H54 (cell line): ENCODE measurements around the gene WNT2.

Source experiments
- DNase-seq: peaks from one replicate; pipeline ENCODE4 v3.0.0; 2011; ENCODE audit warnings: low spot score, mixed read lengths; ENCODE audit not compliant: insufficient read length
- FAIRE-seq: peaks from 3 replicates; lab custom pipeline; 2011; peaks lifted over from hg19 to GRCh38; lab: Jason Lieb, UNC
- POLR2A ChIP-seq: IDR thresholded peaks from 2 replicates; pipeline ENCODE4 v1.6.1; 2011; ENCODE audit warnings: low read depth, mild to moderate bottlenecking, low read length

Gene WNT2

GRCh38 chr7:117322741-117323304, at the start of gene WNT2:
TSS of gene WNT2 (minus strand) at chr7:117323058. CDS start at chr7:117322989, 69 bp downstream.
- no peak for DNase-seq
- no peak for FAIRE-seq
- TF ChIP-seq POLR2A: no peak

- no peak for TF ChIP-seq POLR2A
- FAIRE-seq: no peak
- DNase-seq: no peak
These were observed 49.2 kb upstream of the WNT2 start for GRCh38 chr7:117372073-117372472.

DNA sequence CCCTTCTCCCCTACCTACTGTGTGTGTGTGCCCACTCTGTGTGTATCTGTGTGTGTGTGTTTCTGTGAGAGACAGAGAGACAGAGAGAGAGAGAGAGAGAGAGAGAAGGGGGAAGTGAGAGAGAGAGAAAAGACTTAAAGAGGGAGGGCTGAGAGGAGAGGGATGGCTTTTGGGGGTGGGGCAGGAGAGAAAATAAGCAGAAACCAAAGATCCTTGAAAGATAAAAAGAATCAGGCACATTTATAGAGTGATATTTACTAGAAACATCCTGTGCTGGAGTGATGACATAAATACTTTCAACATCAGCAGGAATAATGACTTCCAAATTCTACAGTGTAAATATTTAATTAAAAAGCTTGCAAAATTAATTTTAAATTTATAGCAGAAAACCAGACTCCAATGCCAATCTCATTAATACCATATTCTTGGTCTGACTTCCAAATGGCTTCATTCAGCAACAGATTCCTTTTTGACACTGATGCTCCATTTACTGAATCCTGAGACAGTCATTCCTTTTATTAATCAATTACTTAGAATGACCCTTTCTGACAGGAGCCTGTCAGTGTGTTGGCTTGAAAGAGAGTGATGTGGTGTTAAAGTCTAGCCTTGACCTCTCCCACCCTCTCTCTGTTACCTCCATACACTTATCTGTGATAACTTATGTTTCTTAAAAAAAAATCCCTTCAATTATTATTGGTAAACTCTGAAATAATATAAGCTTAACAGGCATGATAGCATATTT, 41.7 kb upstream of the WNT2 start:
- DNase-seq: no peak
- no peak for TF ChIP-seq POLR2A
- no peak for FAIRE-seq

- DNase-seq (no peak), FAIRE-seq (no peak)
- no peak for TF ChIP-seq POLR2A
These were observed 39.5 kb upstream of the WNT2 start for GRCh38 chr7:117362294-117362888.

DNA sequence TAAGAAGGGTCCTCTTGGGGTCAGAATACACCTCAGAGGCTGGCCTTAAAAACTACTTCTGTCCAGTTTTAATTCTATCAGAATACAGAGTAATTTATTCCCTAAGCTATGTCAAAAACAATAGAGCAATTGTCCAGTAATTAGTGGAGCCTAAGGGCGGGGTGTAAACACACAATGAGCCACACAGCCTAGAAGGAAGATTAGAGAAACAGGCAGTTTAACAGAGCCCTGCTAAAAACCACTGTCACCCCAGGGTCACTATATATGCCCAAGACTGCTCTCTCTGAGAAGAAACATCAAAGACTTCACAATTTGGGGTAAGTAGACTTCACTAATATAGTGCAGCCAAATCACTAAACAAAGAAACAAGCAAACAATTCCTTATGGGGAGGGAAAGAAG, 27.2 kb upstream of the WNT2 start:
- no peak for FAIRE-seq
- TF ChIP-seq POLR2A: no peak
- DNase-seq: no peak

DNA sequence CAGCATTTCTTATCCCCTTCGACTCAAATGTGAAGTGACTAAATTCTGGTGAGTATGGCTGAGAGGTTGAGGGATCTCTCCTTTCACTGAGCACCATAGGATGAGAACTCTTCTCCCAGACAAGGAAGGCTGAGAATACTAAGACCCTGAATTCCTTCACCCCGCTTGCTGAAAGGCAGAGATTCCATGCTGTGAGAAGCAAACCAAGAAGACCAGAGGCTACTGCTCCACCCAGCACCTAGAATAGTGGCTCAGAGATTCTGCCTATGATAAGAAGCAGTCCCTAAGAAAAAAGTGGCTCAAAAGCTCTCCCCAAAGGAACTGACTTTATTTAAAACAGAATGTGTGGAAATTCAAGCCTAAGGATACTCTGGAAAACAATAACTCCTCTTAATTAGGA, 26.7 kb upstream of the WNT2 start:
- TF ChIP-seq POLR2A: no peak
- DNase-seq (no peak), FAIRE-seq (no peak)

- DNase-seq (no peak), FAIRE-seq (no peak)
- no peak for TF ChIP-seq POLR2A
These were observed 25.3 kb upstream of the WNT2 start for GRCh38 chr7:117347962-117348672.

- TF ChIP-seq POLR2A: no peak
- DNase-seq (no peak), FAIRE-seq (no peak)
These were observed 24.6 kb upstream of the WNT2 start for GRCh38 chr7:117347480-117347879.

- no peak for DNase-seq
- no peak for TF ChIP-seq POLR2A
- FAIRE-seq: no peak
These were observed 23.3 kb upstream of the WNT2 start for GRCh38 chr7:117346161-117346560.

GRCh38 chr7:117338020-117338419, 15.2 kb upstream of the WNT2 start:
- no peak for TF ChIP-seq POLR2A
- no peak for FAIRE-seq
- no peak for DNase-seq

DNA sequence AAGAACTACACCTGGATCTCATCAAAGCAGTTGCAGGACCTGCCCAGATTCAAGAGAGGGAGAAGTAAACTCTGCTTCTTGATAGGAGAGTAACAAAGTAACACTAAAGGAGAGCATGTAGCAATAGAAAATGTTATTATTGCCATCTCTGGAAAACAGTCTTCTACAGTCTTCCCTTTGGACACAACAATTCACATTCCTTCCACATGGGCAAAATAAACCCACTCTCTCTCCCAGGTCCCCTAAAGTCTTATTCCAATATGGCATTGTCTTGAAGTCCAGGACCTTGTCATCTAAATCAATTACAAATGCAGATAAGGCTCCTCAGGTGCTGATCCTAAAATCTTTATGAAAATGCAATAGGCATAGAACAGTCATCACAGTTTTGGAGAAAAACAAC, 10.3 kb upstream of the WNT2 start:
- DNase-seq (no peak), FAIRE-seq (no peak)
- TF ChIP-seq POLR2A: no peak

DNA sequence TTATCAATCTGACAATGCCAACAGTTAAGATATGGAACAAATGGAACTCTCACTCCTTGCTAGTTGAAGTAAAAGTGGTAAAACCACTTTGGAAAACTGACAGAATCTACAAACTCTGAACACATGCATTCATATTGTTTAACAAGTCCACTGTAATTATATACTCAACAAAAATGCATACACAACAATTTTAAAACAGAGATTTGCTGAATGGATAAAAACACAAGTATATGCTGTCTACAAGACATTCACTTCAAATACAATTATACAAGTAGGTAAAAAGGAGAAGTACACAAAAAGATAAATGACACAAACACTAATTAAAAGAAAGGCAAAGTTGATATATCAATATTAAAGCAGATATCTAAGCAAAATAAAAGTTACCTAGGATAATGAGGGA, 9.2 kb upstream of the WNT2 start:
- DNase-seq: no peak
- TF ChIP-seq POLR2A: no peak
- FAIRE-seq: no peak

DNA sequence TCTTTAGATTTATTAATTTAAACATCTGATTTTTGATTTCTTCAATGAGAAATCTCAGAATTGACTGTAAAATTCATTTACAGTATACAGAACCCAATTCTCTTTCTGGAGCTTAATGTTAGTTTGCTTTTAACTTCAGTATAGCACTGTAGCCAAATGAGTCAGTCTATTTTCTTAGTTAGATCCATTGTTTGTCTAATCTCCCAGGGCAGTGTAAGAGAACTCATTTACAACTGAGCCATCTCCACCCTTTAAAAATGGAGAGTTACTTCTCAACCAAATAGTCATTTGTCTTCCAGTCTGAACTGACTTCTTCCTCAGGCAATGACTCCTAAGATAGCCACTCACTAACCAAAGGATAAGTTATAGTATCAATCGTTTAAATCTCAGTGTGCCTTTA, 3.0 kb upstream of the WNT2 start:
- no peak for DNase-seq
- no peak for FAIRE-seq
- no peak for TF ChIP-seq POLR2A

DNA sequence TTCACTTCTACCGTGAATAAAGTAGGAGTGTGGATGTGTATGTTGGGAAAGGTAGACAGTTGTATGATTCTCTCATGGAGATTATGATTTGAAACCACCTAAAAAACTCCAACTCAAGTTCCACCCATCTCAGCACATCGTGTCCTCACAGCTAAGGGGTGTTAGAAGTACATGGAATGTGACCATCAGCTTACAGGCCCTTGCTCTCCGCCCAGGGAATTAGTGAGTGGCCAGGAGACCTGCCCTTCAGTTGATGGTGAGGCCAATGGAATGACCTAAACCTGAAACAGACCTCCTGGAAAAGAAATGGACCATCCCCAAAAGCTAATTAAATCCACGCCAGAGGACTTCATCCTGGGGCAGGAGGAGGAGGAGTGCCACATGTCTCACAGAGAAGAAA, 2.1 kb upstream of the WNT2 start:
- TF ChIP-seq POLR2A: no peak
- FAIRE-seq (no peak), DNase-seq (no peak)
